A549 (cell line): Measurements from ENCODE around the gene GAK. TPM values are rescaled to one million over a fixed set of nuclear protein-coding genes. Genes with fewer than 3 reads are reported as not detected.

Experiments
- ATAC-seq, 2 experiments: fragments of 200-7000 bp in 1 of 2; fragments of >200 bp in 1 of 2; cut with Nextera tagmentation in 1 of 2; cut with Tn5 transposase in 1 of 2; 3 replicates each; pipeline versions ENCODE4 v1.8.0 to v1.9.1; 2018 to 2020; ENCODE audit warnings: mild to moderate bottlenecking in 1 of 2, moderate library complexity in 1 of 2
- CTCF ChIA-PET: fragments of 300-600 bp; sonication (Branson Sonifier 250); formaldehyde crosslinking; extraction: SDS; loops from one replicate; lab custom pipeline; 2021; ENCODE audit warnings: antibody characterized with exemption, inconsistent platforms; lab: Yijun Ruan, JAX
- POLR2A ChIA-PET: fragments of 350-600 bp; formaldehyde crosslinking; extraction: SDS; loops from one replicate; lab custom pipeline; 2021; ENCODE audit warnings: antibody characterized with exemption, inconsistent platforms; lab: Yijun Ruan, JAX
- DNase-seq, 2 experiments: peaks; one replicate each; pipeline versions ENCODE4 v3.0.0 to v3.0.0-alpha.2; 2011 to 2016; ENCODE audit warnings: low read depth in 1 of 2, low spot score in 1 of 2
- FAIRE-seq: peaks from 2 replicates; lab custom pipeline; 2011; peaks lifted over from hg19 to GRCh38; lab: Jason Lieb, UNC
- H3K27ac ChIP-seq, 2 experiments: fragments of >200 bp; sonication (Bioruptor Twin); formaldehyde crosslinking; 3 replicates each; pipeline ENCODE4 v1.5.1; 2016 to 2017
- H3K4me1 ChIP-seq: fragments of >200 bp; sonication (Bioruptor Twin); formaldehyde crosslinking; 3 replicates; pipeline ENCODE4 v1.6.1; 2016
- H3K4me2 ChIP-seq: fragments of >200 bp; sonication (Bioruptor Twin); formaldehyde crosslinking; 3 replicates; pipeline ENCODE4 v1.6.1; 2016
- H3K4me3 ChIP-seq: fragments of >200 bp; sonication (Bioruptor Twin); formaldehyde crosslinking; 3 replicates; pipeline ENCODE4 v1.5.1; 2016
- H3K9me3 ChIP-seq: fragments of >200 bp; sonication (Bioruptor Twin); formaldehyde crosslinking; 3 replicates; pipeline ENCODE4 v1.6.1; 2016
- BCL3 ChIP-seq: fragments of >200 bp; sonication (Bioruptor Twin); formaldehyde crosslinking; IDR thresholded peaks from 3 replicates; pipeline ENCODE4 v1.6.1; 2016
- BHLHE40 ChIP-seq: IDR thresholded peaks from 2 replicates; pipeline ENCODE4 v1.6.1; 2012; ENCODE audit warnings: low read depth, low read length, inconsistent platforms
- EP300 ChIP-seq, 2 experiments: fragments of >200 bp; sonication (Bioruptor Twin); formaldehyde crosslinking; IDR thresholded peaks; 2 replicates in 1 of 2; 3 replicates in 1 of 2; pipeline ENCODE4 v1.6.1; 2016 to 2017
- ESRRA ChIP-seq: fragments of 150-350 bp; IDR thresholded peaks from 2 replicates; pipeline ENCODE4 v1.6.1; 2014; ENCODE audit warnings: mild to moderate bottlenecking, low read length, borderline replicate concordance
- FOXS1 ChIP-seq: fragments of 250-450 bp; sonication (Bioruptor Pico); IDR thresholded peaks from 2 replicates; pipeline ENCODE4 v1.5.0; 2020; ENCODE audit warnings: mild to moderate bottlenecking, moderate library complexity
- GATA3 ChIP-seq: IDR thresholded peaks from 2 replicates; pipeline ENCODE4 v1.6.1; 2012; ENCODE audit warnings: borderline replicate concordance
- HDAC2 ChIP-seq: fragments of 200-600 bp; sonication (generic); IDR thresholded peaks from 2 replicates; pipeline ENCODE4 v1.6.1; 2016
- HES2 ChIP-seq: fragments of >200 bp; sonication (Bioruptor Twin); formaldehyde crosslinking; IDR thresholded peaks from 2 replicates; pipeline ENCODE4 v1.6.1; 2016
- JUN ChIP-seq, 2 experiments: fragments of >200 bp; sonication (Bioruptor Twin); formaldehyde crosslinking; IDR thresholded peaks; 2 replicates in 1 of 2; 3 replicates in 1 of 2; pipeline ENCODE4 v1.6.1; 2016 to 2017
- JUNB ChIP-seq: fragments of >200 bp; sonication (Bioruptor Twin); formaldehyde crosslinking; IDR thresholded peaks from 2 replicates; pipeline ENCODE4 v1.6.1; 2016
- MYC ChIP-seq: IDR thresholded peaks from 2 replicates; pipeline ENCODE4 v1.6.1; 2012; ENCODE audit warnings: mild to moderate bottlenecking, inconsistent platforms, low read length, improper control_type of control experiment, borderline replicate concordance
- PBX3 ChIP-seq: IDR thresholded peaks from 2 replicates; pipeline ENCODE4 v1.6.1; 2012
- PHF8 ChIP-seq: fragments of 200-600 bp; sonication (generic); IDR thresholded peaks from 2 replicates; pipeline ENCODE4 v1.6.1; 2016; ENCODE audit warnings: low read depth, mild to moderate bottlenecking, antibody characterized with exemption, moderate library complexity, borderline replicate concordance
- POLR2A ChIP-seq: IDR thresholded peaks from 2 replicates; pipeline ENCODE4 v1.6.1; 2012; ENCODE audit warnings: mild to moderate bottlenecking, low read length
- POLR2AphosphoS2 ChIP-seq: conservative IDR thresholded peaks from 2 replicates; pipeline ENCODE4 v1.6.1; 2012; ENCODE audit warnings: low read length, improper control_type of control experiment, inconsistent platforms
- RCOR1 ChIP-seq: fragments of 150-350 bp; IDR thresholded peaks from 2 replicates; pipeline ENCODE4 v1.6.1; 2014; ENCODE audit warnings: antibody characterized with exemption, low read length, low read depth
- REST ChIP-seq: fragments of 200-600 bp; sonication (generic); IDR thresholded peaks from 2 replicates; pipeline ENCODE4 v1.6.1; 2016; ENCODE audit warnings: antibody characterized with exemption, mild to moderate bottlenecking, moderate library complexity
- RFX5 ChIP-seq: fragments of 450-650 bp; IDR thresholded peaks from 2 replicates; pipeline ENCODE4 v1.7.1; 2014; ENCODE audit warnings: antibody characterized with exemption, mild to moderate bottlenecking, moderate library complexity
- SMC3 ChIP-seq: fragments of >200 bp; sonication (Bioruptor Twin); formaldehyde crosslinking; IDR thresholded peaks from 3 replicates; pipeline ENCODE4 v1.6.1; 2018; ENCODE audit warnings: inconsistent platforms
- TFCP2L1 ChIP-seq: fragments of 250-450 bp; sonication (Bioruptor Pico); IDR thresholded peaks from 2 replicates; pipeline ENCODE4 v1.5.0; 2021; ENCODE audit warnings: mild to moderate bottlenecking
- USF2 ChIP-seq: fragments of 450-650 bp; IDR thresholded peaks from 2 replicates; pipeline ENCODE4 v1.6.1; 2014; ENCODE audit warnings: antibody characterized with exemption
- ZSCAN20 ChIP-seq: fragments of 250-450 bp; sonication (Bioruptor Pico); IDR thresholded peaks from 2 replicates; pipeline ENCODE4 v1.8.0; 2022; ENCODE audit warnings: mild to moderate bottlenecking, moderate library complexity
- WGBS: methylation state at CpG from one replicate; pipeline ENCODE4 v1.1.6; 2017; ENCODE audit errors: missing lambda C conversion rate; 5-methylcytosine and 5-hydroxymethylcytosine counted together
- polyA plus RNA-seq, 4 experiments: library from polyadenylated mRNA; depleted of rRNA in 3 of 4; stranded (reverse); fragments of >200 nt; fragmentation: RNase III in 1 of 4; extraction: RNeasy Plus Mini Kit Qiagen cat#74134 plus additional on column Dnase treatment in 1 of 4; gene quantifications; 2 replicates in 3 of 4; 3 replicates in 1 of 4; pipeline ENCODE4 v1.2.3, GENCODE V29; 2011 to 2017

The GAK gene
- polyA plus RNA-seq, 2 of the 4 experiments (the other 2 are of a cell fraction) = 13.8 to 34.3 TPM

GRCh38 chr4:973431-974397, 41.6 kb upstream of the GAK start, which contains the start of gene DGKQ:
DGKQ (minus strand) TSS chr4:973569; CDS start chr4:973482, 87 bp downstream.
- H3K4me2 ChIP-seq = peak within 1 kb of the TSS; percentile 97
- ATAC-seq (peak; percentile 79), FAIRE-seq (no peak), DNase-seq (peak; percentile 64 to 74)
- no CpG with 5 or more reads among the region's 123 CpGs for WGBS
- ChIA-PET POLR2A (no interaction called here), CTCF (no interaction called here)
- H3K4me1 ChIP-seq = peaks cover 14% of the 10 kb centered on the region
- H3K9me3 ChIP-seq = no peaks in the 10 kb centered on the region
- peak within 1 kb of the TSS; percentile 84 for H3K4me3 ChIP-seq
- TF ChIP-seq PHF8 (no peak), BHLHE40 (no peak), GATA3 (no peak), JUN (IDR thresholded peaks at IDR 0.05) (0 out of 5 replicates have a peak, but pooled peaks of 1 of the 2 experiments have one; percentile 28), POLR2A (peak; percentile 29)
- peak within 1 kb of the TSS; percentile 66 to 85 for H3K27ac ChIP-seq

GRCh38 chr4:972651-973424, 40.7 kb upstream of the GAK start:
- POLR2A ChIA-PET = no interaction called here

GRCh38 chr4:971666-972500, 39.8 kb upstream of the GAK start:
- POLR2A ChIA-PET = no interaction called here
- ATAC-seq = no peak; a peak in 1 of 6 replicates
- FAIRE-seq = no peak
- TF ChIP-seq ZSCAN20 (CRISPR knock-in tag) = no peak
- TF ChIP-seq TFCP2L1 (CRISPR knock-in tag) = no peak
- no peak for TF ChIP-seq SMC3
- no peak for TF ChIP-seq JUNB
- TF ChIP-seq POLR2AphosphoS2 = no peak
- TF ChIP-seq PBX3 = no peak
- no peak for TF ChIP-seq REST
- TF ChIP-seq EP300 (IDR thresholded peaks at IDR 0.05) = no peak
- TF ChIP-seq ESRRA = no peak
- TF ChIP-seq BCL3 = no peak
- TF ChIP-seq HES2 = no peak
- TF ChIP-seq FOXS1 (CRISPR knock-in tag) = no peak
- no peak for TF ChIP-seq PHF8
- TF ChIP-seq HDAC2 = no peak
- no peak for TF ChIP-seq USF2
- TF ChIP-seq RFX5 = no peak
- no peak for TF ChIP-seq RCOR1

More at GRCh38 chr4:972651-973424, 40.7 kb upstream of the GAK start:
- Histone ChIP-seq H3K4me1 (peaks cover 14% of the 10 kb centered on the region; the same call in 2 of the 3 replicates), H3K9me3 (no peaks in the 10 kb centered on the region), H3K27ac (peak overlapping the region; percentile 66 to 85), H3K4me2 (peak overlapping the region; percentile 97), H3K4me3 (peak overlapping the region; percentile 84)
- 4% methylated on average over 5 of the region's 65 CpGs for WGBS
- FAIRE-seq = no peak
- peak; percentile 56 to 72 for ATAC-seq
- CTCF ChIA-PET = no interaction called here
- peak in 1 of 2 experiments; percentile 22 for DNase-seq
- TF ChIP-seq MYC = no peak
- TF ChIP-seq, all 56 proteins: peak for 0

More at GRCh38 chr4:971666-972500, 39.8 kb upstream of the GAK start:
- H3K27ac ChIP-seq = peak overlapping the region in 1 of 2 experiments; percentile 85; a peak in 3 of 6 replicates
- H3K4me1 ChIP-seq = peaks cover 14% of the 10 kb centered on the region; the same call in 2 of the 3 replicates
- CTCF ChIA-PET = no interaction called here
- 66% methylated on average over 11 of the region's 24 CpGs for WGBS
- H3K4me3 ChIP-seq = peak overlapping the region; percentile 84; the same call in 2 of the 3 replicates
- peak overlapping the region; percentile 97 for H3K4me2 ChIP-seq
- DNase-seq = no peak
- H3K9me3 ChIP-seq = no peaks in the 10 kb centered on the region
